Mesendoderm (in vitro differentiated cells): ENCODE measurements around the gene KCNK3. TPM values are rescaled to one million over a fixed set of nuclear protein-coding genes. Genes with fewer than 3 reads are reported as not detected.
A peak's percentile ranks its signal among the peaks of the same experiment; 100 is the strongest.

Source experiments
- DNase-seq: peaks from one replicate; pipeline ENCODE4 v3.0.0; 2013
- H2AK5ac ChIP-seq: 2 replicates; pipeline ENCODE4 v1.6.1; 2013; ENCODE audit warnings: low read length, inconsistent platforms
- H2BK120ac ChIP-seq: 2 replicates; pipeline ENCODE4 v1.6.1; 2013; ENCODE audit warnings: low read depth, mild to moderate bottlenecking, low read length, moderate library complexity, mixed read lengths
- H2BK15ac ChIP-seq: replicated peaks from 2 replicates; pipeline ENCODE4 v1.6.1; 2013; ENCODE audit warnings: low read depth, mild to moderate bottlenecking, moderate library complexity
- H2BK5ac ChIP-seq: 2 replicates; pipeline ENCODE4 v1.6.1; 2013; ENCODE audit warnings: low read length, inconsistent platforms
- H3K18ac ChIP-seq: 2 replicates; pipeline ENCODE4 v1.6.1; 2013; ENCODE audit warnings: mild to moderate bottlenecking, low read length, mixed read lengths
- H3K23ac ChIP-seq: one replicate; pipeline ENCODE4 v1.6.1; 2013; ENCODE audit warnings: low read length
- H3K27ac ChIP-seq: 2 replicates; pipeline ENCODE4 v1.5.1; 2013; ENCODE audit warnings: low read depth, mild to moderate bottlenecking, inconsistent platforms, low read length, moderate library complexity
- H3K27me3 ChIP-seq: 2 replicates; pipeline ENCODE4 v1.6.1; 2013; ENCODE audit warnings: low read length, control low read depth, mild to moderate bottlenecking, inconsistent platforms; ENCODE audit not compliant: insufficient read depth, poor library complexity
- H3K36me3 ChIP-seq: 2 replicates; pipeline ENCODE4 v1.6.1; 2013; ENCODE audit warnings: low read length, inconsistent platforms; ENCODE audit not compliant: control insufficient read depth, insufficient read depth
- H3K4ac ChIP-seq: one replicate; pipeline ENCODE4 v1.6.1; 2013; ENCODE audit warnings: low read depth, mild to moderate bottlenecking, low read length, moderate library complexity
- H3K4me1 ChIP-seq: 2 replicates; pipeline ENCODE4 v1.6.1; 2013; ENCODE audit warnings: low read depth, low read length, inconsistent platforms; ENCODE audit not compliant: control insufficient read depth
- H3K4me2 ChIP-seq: 2 replicates; pipeline ENCODE4 v1.6.1; 2013; ENCODE audit warnings: low read length
- H3K4me3 ChIP-seq: 2 replicates; pipeline ENCODE4 v1.5.1; 2013; ENCODE audit warnings: mild to moderate bottlenecking, low read length
- H3K56ac ChIP-seq: one replicate; pipeline ENCODE4 v1.6.1; 2013; ENCODE audit warnings: low read length
- H3K79me1 ChIP-seq: 2 replicates; pipeline ENCODE4 v1.6.1; 2013; ENCODE audit warnings: low read length, inconsistent platforms
- H3K79me2 ChIP-seq: 2 replicates; pipeline ENCODE4 v1.6.1; 2013; ENCODE audit warnings: mild to moderate bottlenecking, low read length; ENCODE audit not compliant: control insufficient read depth, insufficient read depth
- H3K9ac ChIP-seq: 2 replicates; pipeline ENCODE4 v1.6.1; 2013; ENCODE audit warnings: low read length, inconsistent platforms
- H4K5ac ChIP-seq: one replicate; pipeline ENCODE4 v1.6.1; 2013; ENCODE audit warnings: low read length
- H4K8ac ChIP-seq: one replicate; pipeline ENCODE4 v1.6.1; 2013; ENCODE audit warnings: low read depth, mild to moderate bottlenecking, control low read depth, low read length, moderate library complexity
- WGBS: extraction: QIAGEN DNeasy Blood & Tissue Kit; methylation state at CpG from one replicate; pipeline ENCODE4 v1.1.7; 2013; ENCODE audit warnings: low lambda C conversion rate, missing lambda C conversion rate; ENCODE audit not compliant: insufficient coverage; ENCODE audit errors: extremely low coverage; 5-methylcytosine and 5-hydroxymethylcytosine counted together
- polyA plus RNA-seq, 2 experiments: library from polyadenylated mRNA; stranded (reverse); fragments of 200-250 nt; gene quantifications; one replicate each; pipeline ENCODE4 v1.2.3, GENCODE V29; 2013

KCNK3 gene
- polyA plus RNA-seq (2013, experiment 1 of 2): 0.51 TPM
- polyA plus RNA-seq (2013, experiment 2 of 2): 0.38 TPM

DNA sequence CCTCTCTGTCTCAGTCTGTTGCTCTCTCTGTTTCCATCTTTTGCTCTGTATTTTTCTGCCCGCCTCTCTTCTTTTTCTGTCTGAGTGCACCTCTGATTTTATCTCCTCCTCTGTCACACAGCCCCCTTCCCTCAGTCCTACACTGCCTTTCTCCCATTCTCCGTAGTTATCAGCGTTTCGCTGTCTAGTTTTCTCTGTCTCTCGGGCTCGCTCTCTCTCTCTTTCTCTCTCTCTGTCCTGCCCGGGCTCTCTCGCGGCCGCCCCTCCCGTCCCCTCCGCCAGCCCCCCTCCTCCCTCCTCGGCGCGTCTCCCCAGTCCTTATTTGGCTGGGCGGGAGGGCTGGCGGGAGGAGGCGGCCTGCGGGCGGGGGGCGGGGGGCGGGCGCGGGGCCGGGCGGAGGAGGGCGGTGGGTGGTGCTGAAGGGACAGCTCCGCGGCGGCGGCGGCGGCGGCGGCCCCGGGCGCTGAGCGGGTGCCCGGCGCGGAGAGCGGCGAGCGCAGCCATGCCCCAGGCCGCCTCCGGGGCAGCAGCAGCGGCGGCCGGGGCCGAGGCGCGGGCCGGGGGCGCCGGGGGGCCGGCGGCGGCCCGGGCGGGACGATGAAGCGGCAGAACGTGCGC is at the start of gene KCNK3:
KCNK3 (plus strand) TSS at position 444 of the 618 bp plus-strand sequence; CDS start at position 598, 154 bp downstream.
- Histone ChIP-seq H3K27ac (no peak within 1 kb of the TSS), H3K4ac (no peak within 1 kb of the TSS), H3K18ac (no peak within 1 kb of the TSS), H2BK120ac (no peak within 1 kb of the TSS), H3K4me3 (no peak within 1 kb of the TSS), H3K79me1 (no peaks in the 10 kb centered on the region), H3K27me3 (peaks cover 16% of the 10 kb centered on the region), H4K8ac (no peak within 1 kb of the TSS), H2AK5ac (no peak within 1 kb of the TSS), H3K4me2 (peak within 1 kb of the TSS; percentile 93), H4K5ac (no peak within 1 kb of the TSS), H2BK5ac (no peak within 1 kb of the TSS), H2BK15ac (no peak within 1 kb of the TSS), H3K79me2 (no peaks in the 10 kb centered on the region), H3K56ac (peak within 1 kb of the TSS; percentile 35), H3K9ac (peak within 1 kb of the TSS; percentile 65), H3K4me1 (peaks cover 3% of the 10 kb centered on the region), H3K36me3 (no peaks in the 10 kb centered on the region), H3K23ac (peak within 1 kb of the TSS; percentile 15)
- peak; percentile 84 for DNase-seq
- no CpG with 5 or more reads among the region's 64 CpGs for WGBS

DNA sequence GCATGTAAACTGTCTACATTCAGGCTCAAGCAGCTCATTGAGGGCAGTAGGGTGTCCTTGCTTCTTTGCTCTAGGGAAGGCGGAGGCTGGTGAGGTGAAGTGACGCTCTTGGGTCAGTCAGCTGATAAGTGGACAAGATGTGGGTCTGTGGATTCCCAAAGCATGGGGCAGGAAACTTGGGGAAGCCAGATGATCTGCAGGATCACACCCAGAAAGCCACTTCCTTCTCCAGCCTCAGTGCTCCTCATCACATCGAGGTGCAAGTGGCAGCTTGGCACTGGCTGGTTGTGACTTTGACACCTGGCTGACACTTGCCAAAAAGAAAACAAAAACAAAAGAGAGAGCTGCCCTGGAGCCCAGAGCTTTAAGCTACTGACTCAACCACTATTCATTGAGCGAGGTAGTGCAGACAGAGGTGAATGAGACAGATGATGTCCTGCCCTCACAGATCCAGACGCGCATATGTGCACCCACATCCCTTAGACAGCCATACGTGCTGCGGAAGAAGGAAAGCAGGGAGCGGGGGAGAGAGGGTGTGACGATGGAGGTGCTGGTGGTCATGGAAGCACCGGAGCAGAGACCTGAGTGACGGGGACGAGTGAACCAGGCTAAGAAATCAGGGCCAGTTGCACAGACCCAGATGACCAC is 48.2 kb upstream of the KCNK3 start:
- Histone ChIP-seq H3K4ac (no peak overlapping the region), H2BK15ac (no peak overlapping the region), H3K18ac (no peak overlapping the region), H3K27me3 (no peaks in the 10 kb centered on the region), H2AK5ac (no peak overlapping the region), H4K5ac (no peak overlapping the region), H3K36me3 (no peaks in the 10 kb centered on the region), H4K8ac (no peak overlapping the region), H2BK120ac (no peak overlapping the region), H3K56ac (no peak overlapping the region), H3K79me1 (no peaks in the 10 kb centered on the region), H3K4me2 (no peak overlapping the region), H3K79me2 (no peaks in the 10 kb centered on the region), H3K27ac (no peak overlapping the region), H2BK5ac (no peak overlapping the region), H3K4me3 (no peak overlapping the region), H3K9ac (no peak overlapping the region), H3K4me1 (no peaks in the 10 kb centered on the region), H3K23ac (no peak overlapping the region)
- WGBS: no CpG with 5 or more reads among the region's 13 CpGs
- DNase-seq: no peak

DNA sequence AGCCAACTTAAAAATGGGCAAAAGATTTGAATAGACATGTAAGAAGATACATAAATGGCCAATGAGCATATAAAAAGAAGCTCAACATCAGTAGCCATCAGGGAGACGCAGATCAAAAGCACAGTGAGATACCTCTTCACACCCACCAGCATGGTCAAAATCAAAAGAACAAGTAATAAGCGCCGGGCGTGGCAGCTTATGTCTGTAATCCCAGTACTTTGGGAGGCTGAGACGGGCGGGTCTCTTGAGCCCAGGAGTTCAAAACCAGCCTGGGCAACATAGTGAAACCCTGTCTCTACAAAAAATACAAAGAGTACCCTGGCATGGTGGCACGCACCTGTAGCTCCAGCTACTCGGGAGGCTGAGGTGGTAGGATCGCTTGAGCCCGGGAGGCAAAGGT is 46.8 kb upstream of the KCNK3 start:
- no peaks in the 10 kb centered on the region for H3K79me1 ChIP-seq
- H3K9ac ChIP-seq: no peak overlapping the region
- no peak overlapping the region for H4K5ac ChIP-seq
- no peak overlapping the region for H2BK5ac ChIP-seq
- H2BK120ac ChIP-seq: no peak overlapping the region
- H3K4me3 ChIP-seq: no peak overlapping the region
- no peak overlapping the region for H3K4me2 ChIP-seq
- no peak overlapping the region for H4K8ac ChIP-seq
- no peak overlapping the region for H3K18ac ChIP-seq
- H3K36me3 ChIP-seq: no peaks in the 10 kb centered on the region
- no peak overlapping the region for H3K23ac ChIP-seq
- no peak overlapping the region for H2BK15ac ChIP-seq
- no peak overlapping the region for H3K27ac ChIP-seq
- H3K56ac ChIP-seq: no peak overlapping the region
- no peak overlapping the region for H3K4ac ChIP-seq
- no peak for DNase-seq
- no peaks in the 10 kb centered on the region for H3K79me2 ChIP-seq
- H3K27me3 ChIP-seq: no peaks in the 10 kb centered on the region
- WGBS: no CpG with 5 or more reads among the region's 10 CpGs
- no peaks in the 10 kb centered on the region for H3K4me1 ChIP-seq
- H2AK5ac ChIP-seq: no peak overlapping the region

DNA sequence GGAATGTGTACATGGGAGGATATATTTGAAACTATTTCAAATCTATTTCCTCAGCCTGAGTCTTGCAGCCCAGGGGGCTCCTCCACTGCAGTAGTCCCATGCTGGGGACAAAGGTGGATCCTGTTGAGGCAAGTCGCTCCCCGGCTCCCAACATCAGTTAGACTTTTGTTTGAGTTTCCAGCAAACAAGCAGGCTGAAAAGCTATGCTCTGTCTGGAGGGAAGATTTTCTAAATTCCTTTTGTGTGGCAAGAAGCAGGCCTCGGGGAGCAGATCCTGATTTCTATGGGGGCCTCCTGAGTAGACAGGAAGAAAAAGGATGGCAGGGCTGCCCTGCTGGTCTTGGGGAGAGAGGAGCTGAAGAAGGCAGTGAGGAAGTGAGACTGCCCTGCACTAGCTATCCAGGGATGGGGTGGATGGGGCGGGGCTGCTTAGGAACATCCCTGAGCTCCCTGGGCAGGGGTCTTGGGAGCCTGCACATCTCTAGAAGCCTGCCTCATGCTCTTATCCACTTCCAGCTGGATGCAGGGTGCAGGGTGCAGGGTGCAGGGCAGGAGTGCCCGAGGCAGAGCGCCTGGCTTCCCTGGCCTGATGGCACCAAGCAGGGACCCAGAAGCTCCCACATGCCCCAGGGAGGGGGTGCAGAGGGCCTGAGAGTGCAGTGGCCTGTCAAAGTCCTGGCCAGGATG is 45.4 kb upstream of the KCNK3 start:
- Histone ChIP-seq H3K27ac (no peak overlapping the region), H3K56ac (no peak overlapping the region), H3K79me2 (no peaks in the 10 kb centered on the region), H3K79me1 (no peaks in the 10 kb centered on the region), H2BK5ac (no peak overlapping the region), H2BK15ac (no peak overlapping the region), H3K4ac (no peak overlapping the region), H3K4me3 (no peak overlapping the region), H3K23ac (no peak overlapping the region), H4K5ac (no peak overlapping the region), H3K9ac (no peak overlapping the region), H3K27me3 (no peaks in the 10 kb centered on the region), H3K36me3 (no peaks in the 10 kb centered on the region), H4K8ac (no peak overlapping the region), H3K4me1 (no peaks in the 10 kb centered on the region), H3K18ac (no peak overlapping the region), H2BK120ac (no peak overlapping the region), H3K4me2 (no peak overlapping the region), H2AK5ac (no peak overlapping the region)
- DNase-seq: no peak
- no CpG with 5 or more reads among the region's 6 CpGs for WGBS

DNA sequence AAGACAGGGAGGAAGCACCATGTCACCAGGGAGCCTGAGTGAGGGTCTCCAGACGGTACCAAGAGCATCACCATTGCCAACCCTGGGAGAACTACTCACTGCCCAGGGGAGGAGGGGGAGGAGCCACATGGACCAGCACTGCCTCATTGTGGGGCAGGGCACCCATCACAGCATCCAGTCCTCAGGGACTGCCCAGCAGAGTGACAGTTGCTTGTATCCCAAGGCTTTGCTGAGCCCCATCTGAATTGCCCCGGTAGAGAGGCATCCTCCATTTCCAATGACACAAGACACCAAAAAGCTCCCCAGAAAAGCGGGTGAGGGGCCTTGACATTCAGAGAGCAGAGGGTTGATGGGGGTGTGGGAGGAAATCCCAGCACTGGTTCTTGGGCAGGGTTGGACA is 44.5 kb upstream of the KCNK3 start:
- no peaks in the 10 kb centered on the region for H3K36me3 ChIP-seq
- H3K4me2 ChIP-seq: no peak overlapping the region
- DNase-seq: no peak
- no CpG with 5 or more reads among the region's 3 CpGs for WGBS
- no peak overlapping the region for H3K56ac ChIP-seq
- H3K9ac ChIP-seq: no peak overlapping the region
- no peaks in the 10 kb centered on the region for H3K79me2 ChIP-seq
- no peak overlapping the region for H2BK5ac ChIP-seq
- H3K4ac ChIP-seq: no peak overlapping the region
- no peak overlapping the region for H2BK15ac ChIP-seq
- H3K4me1 ChIP-seq: no peaks in the 10 kb centered on the region
- H4K5ac ChIP-seq: no peak overlapping the region
- no peak overlapping the region for H3K4me3 ChIP-seq
- no peak overlapping the region for H3K23ac ChIP-seq
- no peak overlapping the region for H2AK5ac ChIP-seq
- no peak overlapping the region for H3K18ac ChIP-seq
- H4K8ac ChIP-seq: no peak overlapping the region
- H3K27me3 ChIP-seq: no peaks in the 10 kb centered on the region
- H2BK120ac ChIP-seq: no peak overlapping the region
- H3K79me1 ChIP-seq: no peaks in the 10 kb centered on the region
- H3K27ac ChIP-seq: no peak overlapping the region
